SU-DHL-6 (cell line): ENCODE data around the gene TCEANC2.

Experiments used
- H2AFZ ChIP-seq: fragments of 200-600 bp; sonication (generic); 2 replicates; pipeline ENCODE4 v1.6.1; 2014; ENCODE audit warnings: low read depth, mild to moderate bottlenecking, moderate library complexity, mixed read lengths, antibody characterized with exemption, low read length; ENCODE audit not compliant: severe bottlenecking
- H3F3A ChIP-seq: fragments of 200-600 bp; shearing (Covaris generic); 2 replicates; pipeline ENCODE4 v1.6.0; 2016; ENCODE audit warnings: antibody characterized with exemption, mild to moderate bottlenecking; ENCODE audit not compliant: insufficient read depth
- H3K27ac ChIP-seq: fragments of 200-600 bp; sonication (generic); 2 replicates; pipeline ENCODE4 v1.5.1; 2016; ENCODE audit warnings: low read depth, mild to moderate bottlenecking, low read length, moderate library complexity, mixed read lengths
- H3K27me3 ChIP-seq: fragments of 200-600 bp; sonication (generic), shearing (Covaris generic); 2 replicates; pipeline ENCODE4 v1.6.0; 2014; ENCODE audit warnings: mild to moderate bottlenecking, low read length
- H3K36me3 ChIP-seq: fragments of 200-600 bp; sonication (generic); 2 replicates; pipeline ENCODE4 v1.6.1; 2014; ENCODE audit warnings: mild to moderate bottlenecking, low read length, mixed read lengths
- H3K4me2 ChIP-seq: fragments of 300-600, 200-600 bp; shearing (Covaris generic), sonication (generic); 2 replicates; pipeline ENCODE4 v1.6.0; 2014; ENCODE audit warnings: low read length, low read depth, mild to moderate bottlenecking; ENCODE audit not compliant: poor library complexity, severe bottlenecking
- H3K4me3 ChIP-seq: fragments of 200-600 bp; sonication (generic); 2 replicates; pipeline ENCODE4 v1.5.1; 2014; ENCODE audit warnings: antibody characterized with exemption, low read length, mild to moderate bottlenecking, mixed read lengths; ENCODE audit not compliant: insufficient read depth, poor library complexity, severe bottlenecking
- H3K79me2 ChIP-seq: fragments of 200-600 bp; sonication (generic); 2 replicates; pipeline ENCODE4 v1.6.1; 2014; ENCODE audit warnings: mild to moderate bottlenecking, low read length, moderate library complexity; ENCODE audit not compliant: insufficient read depth
- H3K9ac ChIP-seq: fragments of 200-600 bp; sonication (generic); 2 replicates; pipeline ENCODE4 v1.7.0; 2014; ENCODE audit warnings: mild to moderate bottlenecking, low read length
- H3K9me2 ChIP-seq: fragments of 200-600 bp; sonication (generic); replicated peaks from 2 replicates; pipeline ENCODE4 v1.6.1; 2014; ENCODE audit warnings: low read length; ENCODE audit not compliant: insufficient read depth
- H3K9me3 ChIP-seq: fragments of 200-600 bp; sonication (generic); 2 replicates; pipeline ENCODE4 v1.6.1; 2014; ENCODE audit warnings: low read length, mixed read lengths; ENCODE audit not compliant: insufficient read depth
- H4K20me1 ChIP-seq: fragments of 200-600 bp; sonication (generic); 2 replicates; pipeline ENCODE4 v1.6.1; 2014; ENCODE audit warnings: low read depth, mild to moderate bottlenecking, antibody characterized with exemption, low read length, moderate library complexity, mixed read lengths
- EZH2phosphoT487 ChIP-seq: fragments of 200-600 bp; sonication (generic), shearing (Covaris generic); conservative IDR thresholded peaks from 2 replicates; pipeline ENCODE4 v1.6.1; 2018; ENCODE audit warnings: mild to moderate bottlenecking, antibody characterized with exemption, low read length, moderate library complexity, mixed read lengths
- TF ChIP-seq, protein P1 (sequence below): fragments of 200-600 bp; sonication (generic); IDR thresholded peaks from one replicate; pipeline ENCODE4 v1.5.1; 2017; ENCODE audit warnings: antibody characterized with exemption, mild to moderate bottlenecking, low read length, moderate library complexity; ENCODE audit not compliant: insufficient read depth, poor library complexity, severe bottlenecking

Gene TCEANC2

DNA sequence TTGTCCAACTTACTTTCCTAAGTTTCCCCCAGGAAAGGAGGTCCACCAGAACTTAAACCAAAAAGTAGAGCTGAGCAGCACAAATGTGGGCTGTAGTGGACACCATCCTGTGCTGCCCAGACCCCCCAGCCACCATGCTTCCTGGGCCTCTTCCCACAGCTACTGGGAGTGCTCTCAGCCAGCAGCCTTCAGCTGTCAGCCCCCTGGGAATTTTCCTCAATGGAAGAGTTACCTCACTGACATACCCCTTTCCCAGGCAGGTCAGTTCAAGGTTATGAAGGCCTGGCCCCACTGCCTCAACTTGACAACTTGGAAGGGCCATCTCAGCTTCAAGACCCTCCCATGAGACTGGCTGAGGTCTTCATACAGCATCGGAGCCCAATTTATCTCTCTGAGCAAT lies 51.7 kb downstream of the TCEANC2 start:
- Histone ChIP-seq H4K20me1 (no peaks in the 10 kb centered on the region), H3K36me3 (no peaks in the 10 kb centered on the region), H3K27ac (no peak overlapping the region), H3F3A (no peaks in the 10 kb centered on the region), H3K4me2 (no peak overlapping the region), H3K9me2 (no peaks in the 10 kb centered on the region), H3K4me3 (no peak overlapping the region), H3K79me2 (no peaks in the 10 kb centered on the region), H3K9ac (no peak overlapping the region), H3K27me3 (no peaks in the 10 kb centered on the region), H2AFZ (no peak overlapping the region), H3K9me3 (no peaks in the 10 kb centered on the region)
- no peak for TF ChIP-seq EZH2phosphoT487
- TF ChIP-seq, protein P1, sequence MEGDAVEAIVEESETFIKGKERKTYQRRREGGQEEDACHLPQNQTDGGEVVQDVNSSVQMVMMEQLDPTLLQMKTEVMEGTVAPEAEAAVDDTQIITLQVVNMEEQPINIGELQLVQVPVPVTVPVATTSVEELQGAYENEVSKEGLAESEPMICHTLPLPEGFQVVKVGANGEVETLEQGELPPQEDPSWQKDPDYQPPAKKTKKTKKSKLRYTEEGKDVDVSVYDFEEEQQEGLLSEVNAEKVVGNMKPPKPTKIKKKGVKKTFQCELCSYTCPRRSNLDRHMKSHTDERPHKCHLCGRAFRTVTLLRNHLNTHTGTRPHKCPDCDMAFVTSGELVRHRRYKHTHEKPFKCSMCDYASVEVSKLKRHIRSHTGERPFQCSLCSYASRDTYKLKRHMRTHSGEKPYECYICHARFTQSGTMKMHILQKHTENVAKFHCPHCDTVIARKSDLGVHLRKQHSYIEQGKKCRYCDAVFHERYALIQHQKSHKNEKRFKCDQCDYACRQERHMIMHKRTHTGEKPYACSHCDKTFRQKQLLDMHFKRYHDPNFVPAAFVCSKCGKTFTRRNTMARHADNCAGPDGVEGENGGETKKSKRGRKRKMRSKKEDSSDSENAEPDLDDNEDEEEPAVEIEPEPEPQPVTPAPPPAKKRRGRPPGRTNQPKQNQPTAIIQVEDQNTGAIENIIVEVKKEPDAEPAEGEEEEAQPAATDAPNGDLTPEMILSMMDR, result no peak

DNA sequence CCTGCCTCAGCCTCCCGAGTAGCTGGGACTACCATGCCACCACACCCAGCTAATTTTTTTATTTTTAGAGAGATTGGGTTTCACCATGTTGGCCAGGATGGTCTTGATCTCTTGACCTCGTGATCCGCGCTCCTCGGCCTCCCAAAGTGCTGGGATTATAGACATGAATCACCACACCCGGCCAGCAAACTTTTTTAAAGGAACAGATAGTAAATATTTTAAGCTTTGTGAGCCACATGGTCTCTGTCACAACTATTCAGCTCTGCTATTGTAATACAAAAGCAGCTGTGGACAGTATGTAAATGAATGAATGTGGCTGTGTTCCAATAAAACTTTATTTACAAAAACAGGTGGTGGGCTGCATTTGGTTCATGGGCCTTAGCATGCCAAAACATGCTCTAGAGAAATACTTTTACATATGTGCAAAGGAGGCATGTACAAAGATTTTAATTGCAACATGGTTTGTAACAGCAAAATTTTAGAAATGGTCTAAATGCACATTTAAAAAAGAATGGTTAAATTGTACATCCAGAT lies 52.4 kb downstream of the TCEANC2 start:
- H3K27me3 ChIP-seq, result no peaks in the 10 kb centered on the region
- no peak overlapping the region for H3K9ac ChIP-seq
- no peaks in the 10 kb centered on the region for H4K20me1 ChIP-seq
- no peaks in the 10 kb centered on the region for H3K9me3 ChIP-seq
- no peaks in the 10 kb centered on the region for H3K79me2 ChIP-seq
- H3F3A ChIP-seq, result no peaks in the 10 kb centered on the region
- H3K4me2 ChIP-seq, result no peak overlapping the region
- H3K36me3 ChIP-seq, result no peaks in the 10 kb centered on the region
- H3K9me2 ChIP-seq, result no peaks in the 10 kb centered on the region
- no peak overlapping the region for H3K27ac ChIP-seq
- H2AFZ ChIP-seq, result no peak overlapping the region
- no peak overlapping the region for H3K4me3 ChIP-seq
- TF ChIP-seq EZH2phosphoT487, result no peak
- TF ChIP-seq, protein P1, result no peak

DNA sequence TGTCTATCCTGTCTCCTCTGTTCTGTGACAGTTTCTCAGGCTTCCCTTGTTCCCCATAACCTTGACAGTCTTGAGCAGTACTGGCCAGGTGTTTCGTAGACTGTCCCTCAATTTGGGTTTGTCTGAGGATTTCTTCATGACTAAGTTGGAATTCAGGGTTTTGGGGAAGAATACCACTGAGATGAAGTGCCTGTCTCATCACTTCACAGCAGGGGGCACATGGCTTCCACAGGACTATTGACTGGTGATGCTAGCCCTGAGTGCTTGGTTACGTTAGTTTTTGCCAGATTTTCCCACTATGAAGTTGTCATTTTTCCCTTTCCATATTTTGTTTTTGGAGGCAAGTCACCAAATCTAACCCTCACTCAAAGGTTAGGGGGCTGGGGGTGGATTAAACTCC lies 53.7 kb downstream of the TCEANC2 start:
- no peak overlapping the region for H3K9ac ChIP-seq
- H3K9me3 ChIP-seq, result no peaks in the 10 kb centered on the region
- H3K27ac ChIP-seq, result no peak overlapping the region
- H3K4me2 ChIP-seq, result no peak overlapping the region
- H3K79me2 ChIP-seq, result no peaks in the 10 kb centered on the region
- no peaks in the 10 kb centered on the region for H3K36me3 ChIP-seq
- H4K20me1 ChIP-seq, result no peaks in the 10 kb centered on the region
- no peak overlapping the region for H3K4me3 ChIP-seq
- H3K27me3 ChIP-seq, result no peaks in the 10 kb centered on the region
- no peaks in the 10 kb centered on the region for H3K9me2 ChIP-seq
- H3F3A ChIP-seq, result no peaks in the 10 kb centered on the region
- no peak overlapping the region for H2AFZ ChIP-seq
- no peak for TF ChIP-seq EZH2phosphoT487
- TF ChIP-seq, protein P1, result no peak
